GM21576 (cell line): ENCODE data around the gene PBRM1.
A peak's percentile ranks its signal among the peaks of the same experiment; 100 is the strongest.
"Not testable (repeated sequence)": the region's sequence is repeated elsewhere in the genome, so short reads cannot be mapped to it uniquely, and the experiment has no call there.

Source experiments
- ATAC-seq: cut with Tn5 transposase; IDR thresholded peaks from one replicate; pipeline ENCODE4 v1.9.1; 2021; ENCODE audit warnings: mild to moderate bottlenecking, moderate library complexity; ENCODE audit not compliant: unreplicated experiment

PBRM1 gene

GRCh38 chr3:52537165-52537620 is 148.5 kb downstream of the PBRM1 start:
- no peak for ATAC-seq

GRCh38 chr3:52536369-52537164 is 149.1 kb downstream of the PBRM1 start, which contains the start of gene UQCC5:
Gene UQCC5, plus strand, starts transcription at chr3:52536605. Its CDS starts 151 bp downstream, at chr3:52536756.
- ATAC-seq: peak; percentile 81

GRCh38 chr3:52536112-52536368 is 149.7 kb downstream of the PBRM1 start:
- no peak for ATAC-seq

- no peak for ATAC-seq
Measured at GRCh38 chr3:52535411-52536111, 150.2 kb downstream of the PBRM1 start.

- ATAC-seq: no peak
Measured at GRCh38 chr3:52534281-52535183, 151.2 kb downstream of the PBRM1 start.

GRCh38 chr3:52533623-52534280 is 152.0 kb downstream of the PBRM1 start, which contains the start of gene NT5DC2:
Gene NT5DC2, minus strand, starts transcription at chr3:52533857. Its CDS starts 120 bp downstream, at chr3:52533737.
- ATAC-seq: peak; percentile 32

- no peak for ATAC-seq
Measured at GRCh38 chr3:52532838-52533622, 152.7 kb downstream of the PBRM1 start.

GRCh38 chr3:52532517-52532837 is 153.2 kb downstream of the PBRM1 start:
- ATAC-seq: no peak

GRCh38 chr3:52531860-52532516 is 153.7 kb downstream of the PBRM1 start:
- ATAC-seq: no peak

- ATAC-seq: no peak
Measured at GRCh38 chr3:52530918-52531826, 154.5 kb downstream of the PBRM1 start.

GRCh38 chr3:52529376-52530333 is 156.1 kb downstream of the PBRM1 start:
- ATAC-seq: no peak

GRCh38 chr3:52528586-52529375 is 156.9 kb downstream of the PBRM1 start:
- no peak for ATAC-seq

- no peak for ATAC-seq
Measured at GRCh38 chr3:52527732-52528585, 157.8 kb downstream of the PBRM1 start.

- no peak for ATAC-seq
Measured at GRCh38 chr3:52527039-52527731, 158.5 kb downstream of the PBRM1 start.

GRCh38 chr3:52526671-52527038 is 159.1 kb downstream of the PBRM1 start:
- ATAC-seq: not testable (repeated sequence)
